ENCODE data around the gene LAMC3. TPM values are rescaled to one million over a fixed set of nuclear protein-coding genes. Genes with fewer than 3 reads are reported as not detected.

Gene LAMC3
- total RNA-seq, 1 donor, result not detected

GRCh38 chr9:131050831-131051230 is 41.9 kb downstream of the LAMC3 start:
- H3K4me3 ChIP-seq (ENCODE audit: low read depth, low read length), result no peak overlapping the region
- DNase-seq (ENCODE audit: low read depth), result no peak
- TF ChIP-seq, protein P1, sequence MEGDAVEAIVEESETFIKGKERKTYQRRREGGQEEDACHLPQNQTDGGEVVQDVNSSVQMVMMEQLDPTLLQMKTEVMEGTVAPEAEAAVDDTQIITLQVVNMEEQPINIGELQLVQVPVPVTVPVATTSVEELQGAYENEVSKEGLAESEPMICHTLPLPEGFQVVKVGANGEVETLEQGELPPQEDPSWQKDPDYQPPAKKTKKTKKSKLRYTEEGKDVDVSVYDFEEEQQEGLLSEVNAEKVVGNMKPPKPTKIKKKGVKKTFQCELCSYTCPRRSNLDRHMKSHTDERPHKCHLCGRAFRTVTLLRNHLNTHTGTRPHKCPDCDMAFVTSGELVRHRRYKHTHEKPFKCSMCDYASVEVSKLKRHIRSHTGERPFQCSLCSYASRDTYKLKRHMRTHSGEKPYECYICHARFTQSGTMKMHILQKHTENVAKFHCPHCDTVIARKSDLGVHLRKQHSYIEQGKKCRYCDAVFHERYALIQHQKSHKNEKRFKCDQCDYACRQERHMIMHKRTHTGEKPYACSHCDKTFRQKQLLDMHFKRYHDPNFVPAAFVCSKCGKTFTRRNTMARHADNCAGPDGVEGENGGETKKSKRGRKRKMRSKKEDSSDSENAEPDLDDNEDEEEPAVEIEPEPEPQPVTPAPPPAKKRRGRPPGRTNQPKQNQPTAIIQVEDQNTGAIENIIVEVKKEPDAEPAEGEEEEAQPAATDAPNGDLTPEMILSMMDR (IDR thresholded peaks at IDR 0.05; ENCODE audit: insufficient read depth, low read length), result no peak

DNA sequence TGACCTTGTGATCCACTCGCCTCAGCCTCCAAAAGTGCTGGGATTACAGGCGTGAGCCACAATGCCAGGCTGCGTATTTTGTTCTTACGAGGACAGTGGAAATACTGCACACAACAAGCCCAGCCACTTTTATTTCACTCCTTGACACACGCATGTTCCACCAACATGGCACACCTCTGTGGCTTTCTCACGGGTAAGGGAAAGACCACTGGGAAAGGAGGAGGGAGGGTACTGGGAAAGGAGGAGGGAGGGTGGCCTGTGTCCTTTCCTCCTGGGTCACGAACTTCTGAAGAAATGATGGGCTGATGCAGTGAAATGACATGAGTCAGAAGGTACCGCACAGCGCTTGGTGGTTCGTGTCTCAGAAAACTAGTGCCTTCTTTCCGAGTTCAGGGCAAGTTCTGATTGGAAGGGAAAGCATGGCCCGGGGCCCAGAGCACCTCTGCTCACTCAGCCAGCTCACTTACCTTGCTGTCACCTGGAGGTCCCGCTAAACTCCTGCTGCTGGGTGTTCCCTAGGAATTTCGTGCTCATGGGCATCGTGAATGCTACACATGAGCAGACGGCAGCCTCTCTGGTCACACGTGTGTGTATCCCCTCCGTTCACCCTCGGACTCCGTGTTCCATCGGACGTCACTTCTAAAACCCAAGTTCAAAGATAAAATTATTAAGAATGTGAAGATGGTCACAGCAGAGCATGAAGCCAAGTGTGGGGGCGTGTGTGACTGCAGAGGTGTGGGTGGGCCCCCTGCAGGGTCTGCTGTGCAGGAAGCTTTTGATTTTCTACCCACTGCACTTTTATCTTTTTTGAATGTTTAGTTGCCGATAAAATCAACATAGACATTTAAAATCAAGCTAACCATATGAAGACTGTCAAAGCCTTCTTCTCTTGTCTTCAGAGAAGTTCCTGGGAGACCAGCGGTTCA is 42.9 kb downstream of the LAMC3 start:
- no peak overlapping the region for H3K4me3 ChIP-seq (ENCODE audit: low read depth, low read length)
- no peak for DNase-seq (ENCODE audit: low read depth)
- TF ChIP-seq, protein P1 (IDR thresholded peaks at IDR 0.05; ENCODE audit: insufficient read depth, low read length), result no peak

GRCh38 chr9:131053896-131054295 is 44.9 kb downstream of the LAMC3 start:
- TF ChIP-seq, protein P1 (IDR thresholded peaks at IDR 0.05; ENCODE audit: insufficient read depth, low read length), result no peak
- DNase-seq (ENCODE audit: low read depth), result no peak

DNA sequence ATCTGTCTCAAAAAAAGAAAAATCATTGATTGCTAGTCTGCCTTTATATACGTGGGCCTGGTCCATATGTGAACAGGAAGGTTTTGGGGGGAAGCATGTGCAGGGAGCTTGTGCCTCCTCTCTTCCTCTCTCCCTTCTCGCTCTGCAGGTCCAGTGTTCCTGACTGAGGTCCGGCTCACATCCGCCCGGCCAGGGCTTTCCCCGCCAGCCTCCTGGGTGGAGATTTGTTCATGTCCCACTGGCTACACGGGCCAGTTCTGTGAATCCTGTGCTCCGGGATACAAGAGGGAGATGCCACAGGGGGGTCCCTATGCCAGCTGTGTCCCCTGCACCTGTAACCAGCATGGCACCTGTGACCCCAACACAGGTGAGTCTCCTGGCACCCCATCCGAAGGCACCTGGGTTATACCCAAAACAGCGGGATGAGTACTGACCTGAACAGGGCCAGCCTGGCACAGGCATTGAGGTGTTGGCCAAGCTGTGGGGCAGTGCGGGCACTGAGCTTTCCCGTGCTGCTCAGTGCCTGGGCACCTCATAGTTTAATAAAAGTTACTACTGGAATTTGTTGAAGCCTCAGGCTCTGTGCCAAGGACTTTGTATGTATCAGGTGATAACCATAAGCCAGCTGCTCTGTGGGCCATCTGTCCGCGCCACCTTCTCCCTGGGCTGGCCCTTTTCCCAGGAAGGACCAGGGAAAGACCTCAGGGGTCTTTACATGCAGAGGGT is 48.0 kb downstream of the LAMC3 start:
- H3K4me3 ChIP-seq (ENCODE audit: low read depth, low read length), result no peak overlapping the region
- DNase-seq (ENCODE audit: low read depth), result no peak
- TF ChIP-seq, protein P1 (IDR thresholded peaks at IDR 0.05; ENCODE audit: insufficient read depth, low read length), result no peak

More at GRCh38 chr9:131053896-131054295, 44.9 kb downstream of the LAMC3 start:
- H3K4me3 ChIP-seq (ENCODE audit: low read depth, low read length), result no peak overlapping the region

GRCh38 chr9:131060900-131061630 is 52.1 kb downstream of the LAMC3 start:
- TF ChIP-seq, protein P1 (IDR thresholded peaks at IDR 0.05; ENCODE audit: insufficient read depth, low read length), result no peak

GRCh38 chr9:131062969-131063368 is 54.0 kb downstream of the LAMC3 start:
- TF ChIP-seq, protein P1 (IDR thresholded peaks at IDR 0.05; ENCODE audit: insufficient read depth, low read length), result no peak
- DNase-seq (ENCODE audit: low read depth), result no peak
- H3K4me3 ChIP-seq (ENCODE audit: low read depth, low read length), result no peak overlapping the region

More at GRCh38 chr9:131060900-131061630, 52.1 kb downstream of the LAMC3 start:
- H3K4me3 ChIP-seq (ENCODE audit: low read depth, low read length), result no peak overlapping the region
- no peak for DNase-seq (ENCODE audit: low read depth)
